ENCODE results near the gene SERINC5.

Gene SERINC5

GRCh38 chr5:80225189-80225933 lies 30.5 kb downstream of the SERINC5 start:
- H3K9me3 ChIP-seq (ENCODE audit: control insufficient read depth, low read depth, low read length): no peaks in the 10 kb centered on the region
- peaks cover 6% of the 10 kb centered on the region for H3K4me1 ChIP-seq (ENCODE audit: control insufficient read depth, low read depth, low read length)
- no peaks in the 10 kb centered on the region for H3K36me3 ChIP-seq (ENCODE audit: control insufficient read depth, low read depth, low read length)
- H3K4me3 ChIP-seq (ENCODE audit: low read length): no peak overlapping the region
- no peak overlapping the region for H3K9ac ChIP-seq (ENCODE audit: low read length)
- H3K27me3 ChIP-seq (ENCODE audit: control insufficient read depth, insufficient read depth, low read length): no peaks in the 10 kb centered on the region
- no peak overlapping the region for H3K27ac ChIP-seq (ENCODE audit: low read length)

- Histone ChIP-seq H3K9ac (ENCODE audit: low read length) (no peak overlapping the region), H3K36me3 (ENCODE audit: control insufficient read depth, low read depth, low read length) (no peaks in the 10 kb centered on the region), H3K4me1 (ENCODE audit: control insufficient read depth, low read depth, low read length) (no peaks in the 10 kb centered on the region), H3K4me3 (ENCODE audit: low read length) (no peak overlapping the region), H3K27me3 (ENCODE audit: control insufficient read depth, insufficient read depth, low read length) (no peaks in the 10 kb centered on the region), H3K9me3 (ENCODE audit: control insufficient read depth, low read depth, low read length) (no peaks in the 10 kb centered on the region), H3K27ac (ENCODE audit: low read length) (no peak overlapping the region)
Observed at GRCh38 chr5:80223561-80223960, 32.3 kb downstream of the SERINC5 start.

GRCh38 chr5:80220245-80220897 lies 35.5 kb downstream of the SERINC5 start:
- Histone ChIP-seq H3K36me3 (ENCODE audit: control insufficient read depth, low read depth, low read length) (no peaks in the 10 kb centered on the region), H3K9ac (ENCODE audit: low read length) (no peak overlapping the region), H3K4me1 (ENCODE audit: control insufficient read depth, low read depth, low read length) (peaks cover 3% of the 10 kb centered on the region), H3K4me3 (ENCODE audit: low read length) (no peak overlapping the region), H3K27ac (ENCODE audit: low read length) (no peak overlapping the region), H3K27me3 (ENCODE audit: control insufficient read depth, insufficient read depth, low read length) (no peaks in the 10 kb centered on the region), H3K9me3 (ENCODE audit: control insufficient read depth, low read depth, low read length) (no peaks in the 10 kb centered on the region)

DNA sequence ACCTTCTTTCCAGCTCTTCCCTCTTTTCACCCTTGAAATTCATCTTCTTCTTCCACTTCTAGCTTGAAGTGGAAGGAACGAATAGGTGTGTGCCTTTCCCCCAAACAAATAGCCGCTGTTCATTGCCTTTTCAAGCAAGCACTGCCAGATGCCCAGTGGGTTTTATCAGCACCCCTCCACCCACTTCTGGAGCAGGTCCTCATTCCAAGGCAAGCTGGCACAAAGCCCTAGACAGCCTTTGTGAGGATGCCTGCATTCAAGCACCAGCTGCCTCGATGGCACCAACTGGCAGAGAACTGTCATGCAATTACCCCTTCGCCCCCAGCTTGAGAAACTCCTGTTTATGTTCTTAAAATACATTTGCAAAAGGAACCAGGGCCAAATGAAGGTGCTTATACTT lies 36.5 kb downstream of the SERINC5 start:
- Histone ChIP-seq H3K4me3 (ENCODE audit: low read length) (no peak overlapping the region), H3K9me3 (ENCODE audit: control insufficient read depth, low read depth, low read length) (no peaks in the 10 kb centered on the region), H3K27me3 (ENCODE audit: control insufficient read depth, insufficient read depth, low read length) (no peaks in the 10 kb centered on the region), H3K9ac (ENCODE audit: low read length) (no peak overlapping the region), H3K36me3 (ENCODE audit: control insufficient read depth, low read depth, low read length) (no peaks in the 10 kb centered on the region), H3K4me1 (ENCODE audit: control insufficient read depth, low read depth, low read length) (peaks cover 3% of the 10 kb centered on the region), H3K27ac (ENCODE audit: low read length) (no peak overlapping the region)

DNA sequence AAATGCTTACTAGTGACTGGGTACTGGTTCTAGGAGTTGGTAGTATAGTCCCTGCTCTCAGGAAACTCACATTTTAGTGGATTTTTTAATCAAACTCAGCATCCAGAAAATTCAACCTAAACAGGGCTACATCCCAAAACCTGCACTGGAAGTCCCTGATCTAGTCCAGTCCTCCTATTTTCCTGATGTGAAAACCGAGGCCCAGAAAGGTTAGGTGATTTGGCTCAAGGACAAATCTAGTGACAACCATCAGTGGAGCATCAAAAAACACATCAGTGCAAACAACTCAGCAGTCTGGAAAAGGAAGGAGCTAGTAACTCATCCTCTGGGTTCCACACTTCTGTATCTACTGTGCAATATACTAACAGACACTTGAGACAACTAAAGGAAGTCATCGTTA lies 38.2 kb downstream of the SERINC5 start:
- Histone ChIP-seq H3K36me3 (ENCODE audit: control insufficient read depth, low read depth, low read length) (no peaks in the 10 kb centered on the region), H3K9me3 (ENCODE audit: control insufficient read depth, low read depth, low read length) (no peaks in the 10 kb centered on the region), H3K27ac (ENCODE audit: low read length) (no peak overlapping the region), H3K4me3 (ENCODE audit: low read length) (no peak overlapping the region), H3K4me1 (ENCODE audit: control insufficient read depth, low read depth, low read length) (peaks cover 3% of the 10 kb centered on the region), H3K27me3 (ENCODE audit: control insufficient read depth, insufficient read depth, low read length) (no peaks in the 10 kb centered on the region), H3K9ac (ENCODE audit: low read length) (no peak overlapping the region)

GRCh38 chr5:80216753-80217596 lies 38.9 kb downstream of the SERINC5 start:
- no peak overlapping the region for H3K4me3 ChIP-seq (ENCODE audit: low read length)
- H3K36me3 ChIP-seq (ENCODE audit: control insufficient read depth, low read depth, low read length): no peaks in the 10 kb centered on the region
- H3K9ac ChIP-seq (ENCODE audit: low read length): no peak overlapping the region
- no peaks in the 10 kb centered on the region for H3K27me3 ChIP-seq (ENCODE audit: control insufficient read depth, insufficient read depth, low read length)
- peaks cover 3% of the 10 kb centered on the region for H3K4me1 ChIP-seq (ENCODE audit: control insufficient read depth, low read depth, low read length)
- H3K9me3 ChIP-seq (ENCODE audit: control insufficient read depth, low read depth, low read length): no peaks in the 10 kb centered on the region
- no peak overlapping the region for H3K27ac ChIP-seq (ENCODE audit: low read length)

DNA sequence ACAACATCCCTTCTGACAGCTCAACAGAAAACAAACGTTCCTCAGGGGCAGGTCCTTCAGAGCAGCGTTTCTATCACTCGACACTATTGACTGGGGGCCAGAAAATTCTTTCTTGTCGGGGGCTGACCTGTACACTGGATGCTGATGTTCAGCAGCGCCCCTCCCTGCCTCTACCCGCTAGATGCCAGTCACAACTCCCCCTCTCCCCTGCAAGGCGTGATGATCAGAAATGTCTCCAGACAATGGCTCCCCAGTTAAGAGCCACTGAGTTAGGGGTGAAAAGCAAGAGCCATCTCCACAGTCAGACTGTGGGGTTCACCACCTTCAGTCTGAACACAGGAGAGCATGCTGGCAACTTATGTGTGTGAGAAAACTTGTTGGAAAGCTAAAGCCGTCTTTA lies 39.8 kb downstream of the SERINC5 start:
- no peak overlapping the region for H3K27ac ChIP-seq (ENCODE audit: low read length)

GRCh38 chr5:80215523-80215922 lies 40.3 kb downstream of the SERINC5 start:
- peaks cover 12% of the 10 kb centered on the region for H3K4me1 ChIP-seq (ENCODE audit: control insufficient read depth, low read depth, low read length)
- H3K27me3 ChIP-seq (ENCODE audit: control insufficient read depth, insufficient read depth, low read length): no peaks in the 10 kb centered on the region
- H3K36me3 ChIP-seq (ENCODE audit: control insufficient read depth, low read depth, low read length): no peaks in the 10 kb centered on the region
- H3K4me3 ChIP-seq (ENCODE audit: low read length): no peak overlapping the region
- H3K9me3 ChIP-seq (ENCODE audit: control insufficient read depth, low read depth, low read length): no peaks in the 10 kb centered on the region
- H3K27ac ChIP-seq (ENCODE audit: low read length): no peak overlapping the region
- no peak overlapping the region for H3K9ac ChIP-seq (ENCODE audit: low read length)

More for the DNA sequence above, 39.8 kb downstream of the SERINC5 start:
- Histone ChIP-seq H3K9ac (ENCODE audit: low read length) (no peak overlapping the region), H3K4me1 (ENCODE audit: control insufficient read depth, low read depth, low read length) (peaks cover 7% of the 10 kb centered on the region), H3K4me3 (ENCODE audit: low read length) (no peak overlapping the region), H3K36me3 (ENCODE audit: control insufficient read depth, low read depth, low read length) (no peaks in the 10 kb centered on the region), H3K27me3 (ENCODE audit: control insufficient read depth, insufficient read depth, low read length) (no peaks in the 10 kb centered on the region), H3K9me3 (ENCODE audit: control insufficient read depth, low read depth, low read length) (no peaks in the 10 kb centered on the region)

DNA sequence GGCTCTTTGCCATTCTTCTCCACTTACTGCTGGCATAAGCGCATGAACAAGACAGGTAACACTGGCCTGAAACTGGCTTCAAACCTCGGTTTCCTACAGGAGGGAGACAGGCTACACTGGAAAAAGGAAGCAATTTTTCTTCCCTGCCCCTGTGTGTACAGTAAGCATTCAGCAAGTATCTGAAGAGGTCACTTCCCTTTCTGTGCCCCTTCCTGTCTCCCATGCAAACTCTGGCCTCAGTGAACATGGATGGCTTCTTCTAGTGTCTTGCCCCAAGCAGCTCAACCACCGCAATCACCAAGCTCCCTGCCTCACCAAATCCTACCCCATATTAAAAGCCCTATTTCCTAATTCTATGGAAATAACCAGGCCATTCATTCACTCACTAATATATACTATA lies 42.4 kb downstream of the SERINC5 start:
- H3K4me3 ChIP-seq (ENCODE audit: low read length): no peak overlapping the region
- no peak overlapping the region for H3K27ac ChIP-seq (ENCODE audit: low read length)
- H3K27me3 ChIP-seq (ENCODE audit: control insufficient read depth, insufficient read depth, low read length): no peaks in the 10 kb centered on the region
- H3K4me1 ChIP-seq (ENCODE audit: control insufficient read depth, low read depth, low read length): peaks cover 17% of the 10 kb centered on the region
- no peaks in the 10 kb centered on the region for H3K36me3 ChIP-seq (ENCODE audit: control insufficient read depth, low read depth, low read length)
- no peaks in the 10 kb centered on the region for H3K9me3 ChIP-seq (ENCODE audit: control insufficient read depth, low read depth, low read length)
- H3K9ac ChIP-seq (ENCODE audit: low read length): no peak overlapping the region

DNA sequence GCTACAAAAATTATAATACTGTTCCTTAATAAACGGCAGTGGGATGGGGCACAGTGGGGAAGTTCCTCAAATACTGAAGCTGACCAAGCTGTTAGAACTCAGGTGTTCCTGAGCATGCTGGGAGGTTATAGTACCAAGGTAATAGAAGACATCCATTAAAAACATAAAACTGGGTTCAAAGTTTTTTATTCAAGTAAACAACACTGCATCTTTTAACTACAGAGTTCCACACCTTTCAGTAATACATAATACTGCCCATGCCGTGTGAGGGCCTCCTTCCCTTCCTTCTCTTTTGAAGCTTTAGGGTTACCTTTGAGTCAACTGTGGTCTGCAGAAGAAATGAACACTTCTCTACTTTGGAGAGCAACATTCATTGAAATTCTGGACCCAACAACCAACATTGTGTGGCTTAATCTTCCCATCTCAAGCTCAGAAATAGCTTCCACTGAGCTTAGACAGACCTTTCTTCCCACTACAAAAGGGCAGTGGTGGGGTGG lies 43.6 kb downstream of the SERINC5 start:
- no peak overlapping the region for H3K9ac ChIP-seq (ENCODE audit: low read length)
- H3K27ac ChIP-seq (ENCODE audit: low read length): no peak overlapping the region
- H3K36me3 ChIP-seq (ENCODE audit: control insufficient read depth, low read depth, low read length): no peaks in the 10 kb centered on the region
- H3K4me1 ChIP-seq (ENCODE audit: control insufficient read depth, low read depth, low read length): peaks cover 15% of the 10 kb centered on the region
- no peaks in the 10 kb centered on the region for H3K9me3 ChIP-seq (ENCODE audit: control insufficient read depth, low read depth, low read length)
- H3K4me3 ChIP-seq (ENCODE audit: low read length): no peak overlapping the region
- H3K27me3 ChIP-seq (ENCODE audit: control insufficient read depth, insufficient read depth, low read length): no peaks in the 10 kb centered on the region

DNA sequence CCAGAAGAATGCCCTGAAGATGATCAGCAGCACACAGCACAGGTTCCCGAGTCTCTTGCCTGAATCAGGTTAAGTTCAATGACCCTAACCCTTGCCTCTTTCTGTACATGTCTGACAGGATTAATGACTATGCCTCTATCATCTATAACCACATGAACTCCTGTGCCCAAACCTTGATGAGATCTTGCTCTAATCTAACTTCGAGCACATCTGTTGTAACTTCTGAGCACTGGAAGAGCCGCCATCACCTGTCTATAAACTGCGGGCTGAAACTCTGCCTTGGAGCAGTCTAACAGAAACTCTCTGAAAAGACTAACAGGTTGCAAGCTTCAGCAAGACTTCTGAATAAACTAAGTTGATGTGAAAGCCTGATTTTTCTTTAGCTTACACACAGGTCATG lies 44.5 kb downstream of the SERINC5 start:
- H3K9ac ChIP-seq (ENCODE audit: low read length): no peak overlapping the region
- H3K4me1 ChIP-seq (ENCODE audit: control insufficient read depth, low read depth, low read length): peaks cover 14% of the 10 kb centered on the region
- no peak overlapping the region for H3K4me3 ChIP-seq (ENCODE audit: low read length)
- no peaks in the 10 kb centered on the region for H3K36me3 ChIP-seq (ENCODE audit: control insufficient read depth, low read depth, low read length)
- H3K9me3 ChIP-seq (ENCODE audit: control insufficient read depth, low read depth, low read length): no peaks in the 10 kb centered on the region
- H3K27me3 ChIP-seq (ENCODE audit: control insufficient read depth, insufficient read depth, low read length): no peaks in the 10 kb centered on the region
- no peak overlapping the region for H3K27ac ChIP-seq (ENCODE audit: low read length)
